Adrenal gland (tissue), 5 donors: ENCODE measurements around the gene OR6X1.

Experiments used
- CTCF ChIP-seq, 6 experiments: fragments of 450-650 bp in 4 of 6; fragments of 200-600 bp in 2 of 6; sonication (generic) in 1 of 6; IDR thresholded peaks; 1 replicate in 5 of 6; 2 replicates in 1 of 6; pipeline versions ENCODE4 v1.5.1 to v1.8.0; 2016 to 2021; ENCODE audit warnings: antibody characterized with exemption in 6 of 6, mild to moderate bottlenecking in 2 of 6, moderate library complexity in 1 of 6
- POLR2A ChIP-seq, 2 donors: fragments of 450-650 bp; IDR thresholded peaks; one replicate each; pipeline ENCODE4 v1.6.1; 2017; ENCODE audit warnings: antibody characterized with exemption in 2 of 2, mild to moderate bottlenecking in 2 of 2, moderate library complexity in 1 of 2
- donor health status: DM: no; HTN: no; CAD: no.

DNA sequence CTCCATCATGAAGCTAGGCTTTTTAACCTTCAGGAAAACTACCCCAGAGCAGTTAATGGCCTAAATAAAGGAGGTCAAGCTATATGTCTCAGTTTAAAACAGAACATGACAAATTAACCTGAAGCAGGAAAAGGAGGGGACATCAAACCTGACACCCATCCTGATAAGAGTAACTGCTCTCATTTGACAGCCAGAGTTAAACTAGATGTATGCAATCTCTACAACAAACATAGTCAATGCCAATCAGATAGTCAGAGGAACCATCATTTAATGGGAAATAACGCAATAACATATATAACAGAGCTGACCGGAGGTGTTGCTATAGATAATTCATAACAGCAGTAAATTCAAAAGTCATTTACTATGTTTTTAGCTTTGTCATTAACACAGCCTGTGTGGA is 15.9 kb downstream of the OR6X1 start:
- no peak for TF ChIP-seq CTCF (IDR thresholded peaks at IDR 0.05)
- TF ChIP-seq POLR2A (IDR thresholded peaks at IDR 0.05): no peak
